Breast epithelium (tissue), 3 donors: Measurements from ENCODE around the gene AMIGO1.

Source experiments
- CTCF ChIP-seq, 3 donors: fragments of 450-650 bp; IDR thresholded peaks; one replicate each; pipeline ENCODE4 v1.5.1; 2016 to 2017; ENCODE audit warnings: antibody characterized with exemption in 3 of 3, mild to moderate bottlenecking in 3 of 3, moderate library complexity in 3 of 3
- POLR2A ChIP-seq: fragments of 450-650 bp; IDR thresholded peaks from one replicate; pipeline ENCODE4 v1.6.1; 2016; ENCODE audit warnings: antibody characterized with exemption, mild to moderate bottlenecking, moderate library complexity
- POLR2AphosphoS5 ChIP-seq, 3 donors: sonication (generic); formaldehyde crosslinking; IDR thresholded peaks; one replicate each; pipeline ENCODE4 v1.6.1; 2017; ENCODE audit warnings: antibody characterized with exemption in 3 of 3

GRCh38 chr1:109531380-109531779 is 21.9 kb upstream of the AMIGO1 start:
- no peak for TF ChIP-seq CTCF (IDR thresholded peaks at IDR 0.05)
- TF ChIP-seq POLR2A, result no peak
- TF ChIP-seq POLR2AphosphoS5 (IDR thresholded peaks at IDR 0.05), result no peak
